Measurements from ENCODE around the gene PPP1R37. TPM values are rescaled to one million over a fixed set of nuclear protein-coding genes. Genes with fewer than 3 reads are reported as not detected.

Gene PPP1R37
- polyA plus RNA-seq, 3 donors: 0.10 to 11.8 (median 0.22) TPM

DNA sequence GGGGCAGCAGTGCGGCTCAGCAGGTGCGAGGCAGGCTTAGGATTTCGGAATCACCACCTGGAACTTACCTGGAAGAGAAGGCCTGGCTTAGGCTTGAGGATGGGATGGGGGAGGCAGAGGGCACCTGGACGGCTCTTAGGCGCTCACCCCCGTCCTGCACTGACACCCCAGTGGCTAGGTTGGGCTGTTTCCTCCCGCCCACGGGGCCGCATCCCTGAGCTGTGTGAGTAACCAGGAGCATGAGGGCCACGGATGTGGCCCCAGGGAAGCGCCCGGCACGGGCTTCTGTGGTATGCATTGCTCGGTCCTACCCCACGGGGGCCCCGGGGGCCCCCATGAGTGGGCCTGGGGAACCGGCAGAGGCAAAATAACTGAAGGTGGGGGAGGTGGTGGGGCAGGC is 70.2 kb downstream of the PPP1R37 start:
- 92% methylated on average over 14 of the region's 17 CpGs for WGBS (ENCODE audit: insufficient coverage)
- Histone ChIP-seq H2AFZ (ENCODE audit: insufficient read depth, low read depth, low read length, poor library complexity, severe bottlenecking) (no peak overlapping the region), H4K20me1 (ENCODE audit: insufficient read depth, low read length) (no peaks in the 10 kb centered on the region), H3K9ac (ENCODE audit: insufficient read depth, low read length, poor library complexity, severe bottlenecking) (no peak overlapping the region), H3K27ac (ENCODE audit: low read depth in 1 of 2, low read length in 2 of 2) (no peak overlapping the region), H3K36me3 (replicated peaks in 1 of 2; ENCODE audit: control insufficient read depth in 1 of 2, insufficient read depth in 2 of 2, low read length in 2 of 2) (no peaks in the 10 kb centered on the region), H3K4me1 (ENCODE audit: control insufficient read depth in 1 of 2, insufficient read depth in 2 of 2, low read length in 2 of 2) (peaks cover 9 to 14% of the 10 kb centered on the region in 2 donors), H3K79me2 (ENCODE audit: insufficient read depth, low read length) (no peaks in the 10 kb centered on the region), H3K4me3 (replicated peaks in 1 of 3; ENCODE audit: low read depth in 2 of 3, low read length in 3 of 3) (no peak overlapping the region), H3K27me3 (ENCODE audit: control insufficient read depth in 2 of 2, insufficient read depth in 2 of 2, low read length in 2 of 2) (peaks cover 0 to 6% of the 10 kb centered on the region in 2 donors), H3K9me3 (replicated peaks in 1 of 2; ENCODE audit: control insufficient read depth in 1 of 2, insufficient read depth in 1 of 2, low read length in 2 of 2) (no peaks in the 10 kb centered on the region), H3K4me2 (replicated peaks; ENCODE audit: extremely low read depth, low read length, poor library complexity, severe bottlenecking) (no peak overlapping the region)
- intact Hi-C loops (cut with micrococcal nuclease): no loop called here
- H3K4me3 Mint-ChIP-seq: no peak overlapping the region
- TF ChIP-seq, protein P1, sequence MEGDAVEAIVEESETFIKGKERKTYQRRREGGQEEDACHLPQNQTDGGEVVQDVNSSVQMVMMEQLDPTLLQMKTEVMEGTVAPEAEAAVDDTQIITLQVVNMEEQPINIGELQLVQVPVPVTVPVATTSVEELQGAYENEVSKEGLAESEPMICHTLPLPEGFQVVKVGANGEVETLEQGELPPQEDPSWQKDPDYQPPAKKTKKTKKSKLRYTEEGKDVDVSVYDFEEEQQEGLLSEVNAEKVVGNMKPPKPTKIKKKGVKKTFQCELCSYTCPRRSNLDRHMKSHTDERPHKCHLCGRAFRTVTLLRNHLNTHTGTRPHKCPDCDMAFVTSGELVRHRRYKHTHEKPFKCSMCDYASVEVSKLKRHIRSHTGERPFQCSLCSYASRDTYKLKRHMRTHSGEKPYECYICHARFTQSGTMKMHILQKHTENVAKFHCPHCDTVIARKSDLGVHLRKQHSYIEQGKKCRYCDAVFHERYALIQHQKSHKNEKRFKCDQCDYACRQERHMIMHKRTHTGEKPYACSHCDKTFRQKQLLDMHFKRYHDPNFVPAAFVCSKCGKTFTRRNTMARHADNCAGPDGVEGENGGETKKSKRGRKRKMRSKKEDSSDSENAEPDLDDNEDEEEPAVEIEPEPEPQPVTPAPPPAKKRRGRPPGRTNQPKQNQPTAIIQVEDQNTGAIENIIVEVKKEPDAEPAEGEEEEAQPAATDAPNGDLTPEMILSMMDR (IDR thresholded peaks at IDR 0.05): no peak
- peaks cover 17 to 44% (median 32%) of the 10 kb centered on the region in 3 donors for H3K27me3 Mint-ChIP-seq (ENCODE audit: low read depth in 3 of 3)
- no peak for DNase-seq
- no peaks in the 10 kb centered on the region for H3K9me3 Mint-ChIP-seq
- no peak overlapping the region for H3K27ac Mint-ChIP-seq
- H3K36me3 Mint-ChIP-seq: peaks cover 0 to 3% of the 10 kb centered on the region in 2 donors
- peaks cover 17% of the 10 kb centered on the region for H3K4me1 Mint-ChIP-seq

DNA sequence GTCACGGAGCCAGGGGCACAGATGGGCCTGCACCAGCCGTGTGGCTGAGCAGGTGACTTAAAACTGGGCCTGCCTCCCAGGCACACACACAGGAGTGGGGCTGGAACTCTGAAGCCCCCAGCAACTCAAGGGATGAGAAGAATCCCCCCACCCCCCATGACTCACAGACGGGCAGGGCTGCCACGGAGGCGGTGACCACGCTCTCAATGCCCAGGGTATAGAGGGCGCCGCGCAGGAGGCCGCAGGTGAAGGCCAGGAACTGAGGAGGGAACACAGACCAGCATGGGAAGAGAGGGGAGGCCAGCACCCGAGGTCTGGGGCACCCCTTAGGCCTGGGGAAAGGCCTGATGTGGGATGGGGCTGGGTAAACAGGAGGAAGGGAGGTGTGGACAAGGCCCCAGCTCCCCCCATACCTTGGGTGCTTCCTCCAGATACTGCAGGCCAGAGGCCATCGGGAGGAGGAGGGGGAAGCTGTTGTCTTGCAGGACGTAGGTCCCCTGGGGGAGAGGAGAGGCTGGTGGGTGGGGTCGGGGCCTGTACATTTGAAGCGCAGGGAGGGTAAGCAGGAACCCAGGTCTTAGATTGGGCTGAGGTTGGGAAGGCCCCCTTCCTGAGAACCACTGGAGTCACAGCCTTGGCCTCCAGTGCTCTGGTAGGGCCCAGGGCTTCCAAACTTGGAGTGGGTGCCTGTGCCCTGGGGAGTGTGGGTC is 70.9 kb downstream of the PPP1R37 start:
- Histone ChIP-seq H3K4me2 (replicated peaks; ENCODE audit: extremely low read depth, low read length, poor library complexity, severe bottlenecking) (no peak overlapping the region), H3K9me3 (replicated peaks in 1 of 2; ENCODE audit: control insufficient read depth in 1 of 2, insufficient read depth in 1 of 2, low read length in 2 of 2) (no peaks in the 10 kb centered on the region), H4K20me1 (ENCODE audit: insufficient read depth, low read length) (no peaks in the 10 kb centered on the region), H3K36me3 (replicated peaks in 1 of 2; ENCODE audit: control insufficient read depth in 1 of 2, insufficient read depth in 2 of 2, low read length in 2 of 2) (no peaks in the 10 kb centered on the region), H3K9ac (ENCODE audit: insufficient read depth, low read length, poor library complexity, severe bottlenecking) (no peak overlapping the region), H3K27ac (ENCODE audit: low read depth in 1 of 2, low read length in 2 of 2) (peak overlapping the region in 1 of 2 donors; percentile 12), H2AFZ (ENCODE audit: insufficient read depth, low read depth, low read length, poor library complexity, severe bottlenecking) (no peak overlapping the region), H3K4me1 (ENCODE audit: control insufficient read depth in 1 of 2, insufficient read depth in 2 of 2, low read length in 2 of 2) (peaks cover 9 to 14% of the 10 kb centered on the region in 2 donors), H3K79me2 (ENCODE audit: insufficient read depth, low read length) (no peaks in the 10 kb centered on the region), H3K27me3 (ENCODE audit: control insufficient read depth in 2 of 2, insufficient read depth in 2 of 2, low read length in 2 of 2) (peaks cover 0 to 4% of the 10 kb centered on the region in 2 donors), H3K4me3 (replicated peaks in 1 of 3; ENCODE audit: low read depth in 2 of 3, low read length in 3 of 3) (no peak overlapping the region)
- H3K27me3 Mint-ChIP-seq (ENCODE audit: low read depth in 3 of 3): peaks cover 13 to 37% (median 25%) of the 10 kb centered on the region in 3 donors
- H3K4me3 Mint-ChIP-seq: peak overlapping the region in 1 of 2 donors; percentile 48
- intact Hi-C loops (cut with micrococcal nuclease): no loop called here
- WGBS (ENCODE audit: insufficient coverage): 56% methylated on average over 10 of the region's 15 CpGs
- TF ChIP-seq, protein P1 (IDR thresholded peaks at IDR 0.05): no peak
- H3K9me3 Mint-ChIP-seq: no peaks in the 10 kb centered on the region
- H3K36me3 Mint-ChIP-seq: peaks cover 0 to 3% of the 10 kb centered on the region in 2 donors
- no peak for DNase-seq
- H3K4me1 Mint-ChIP-seq: peaks cover 19% of the 10 kb centered on the region
- peak overlapping the region in 4 of 7 donors; percentile 21 to 69 (median 42) for H3K27ac Mint-ChIP-seq
